MG63 (cell line): ENCODE data around the gene NOTCH4. TPM values are rescaled to one million over a fixed set of nuclear protein-coding genes. Genes with fewer than 3 reads are reported as not detected.
A peak's percentile ranks its signal among the peaks of the same experiment; 100 is the strongest.

Experiments used
- DNase-seq: peaks from one replicate; pipeline ENCODE4 v3.0.0-alpha.2; 2020
- H3K27me3 ChIP-seq: fragments of 250-450 bp; sonication (Bioruptor Pico); 2 replicates; pipeline ENCODE4 v1.5.1; 2020; ENCODE audit warnings: mild to moderate bottlenecking, moderate library complexity
- H3K36me3 ChIP-seq: fragments of 250-450 bp; sonication (Bioruptor Pico); 2 replicates; pipeline ENCODE4 v1.5.1; 2020; ENCODE audit warnings: mild to moderate bottlenecking, moderate library complexity
- H3K4me3 ChIP-seq: fragments of 250-450 bp; sonication (Bioruptor Pico); 2 replicates; pipeline ENCODE4 v1.5.1; 2020; ENCODE audit warnings: mild to moderate bottlenecking, moderate library complexity
- H3K9me3 ChIP-seq: fragments of 250-450 bp; sonication (Bioruptor Pico); 2 replicates; pipeline ENCODE4 v1.5.1; 2020; ENCODE audit warnings: mild to moderate bottlenecking, moderate library complexity
- total RNA-seq: library from RNA; depleted of rRNA; stranded (reverse); fragments of >200 nt; shearing (Covaris generic); gene quantifications from 2 replicates; pipeline ENCODE4 v1.2.3, GENCODE V29; 2014; ENCODE audit warnings: low replicate concordance

NOTCH4 gene
- total RNA-seq, 1 experiment from 2014 or later, result not detected

DNA sequence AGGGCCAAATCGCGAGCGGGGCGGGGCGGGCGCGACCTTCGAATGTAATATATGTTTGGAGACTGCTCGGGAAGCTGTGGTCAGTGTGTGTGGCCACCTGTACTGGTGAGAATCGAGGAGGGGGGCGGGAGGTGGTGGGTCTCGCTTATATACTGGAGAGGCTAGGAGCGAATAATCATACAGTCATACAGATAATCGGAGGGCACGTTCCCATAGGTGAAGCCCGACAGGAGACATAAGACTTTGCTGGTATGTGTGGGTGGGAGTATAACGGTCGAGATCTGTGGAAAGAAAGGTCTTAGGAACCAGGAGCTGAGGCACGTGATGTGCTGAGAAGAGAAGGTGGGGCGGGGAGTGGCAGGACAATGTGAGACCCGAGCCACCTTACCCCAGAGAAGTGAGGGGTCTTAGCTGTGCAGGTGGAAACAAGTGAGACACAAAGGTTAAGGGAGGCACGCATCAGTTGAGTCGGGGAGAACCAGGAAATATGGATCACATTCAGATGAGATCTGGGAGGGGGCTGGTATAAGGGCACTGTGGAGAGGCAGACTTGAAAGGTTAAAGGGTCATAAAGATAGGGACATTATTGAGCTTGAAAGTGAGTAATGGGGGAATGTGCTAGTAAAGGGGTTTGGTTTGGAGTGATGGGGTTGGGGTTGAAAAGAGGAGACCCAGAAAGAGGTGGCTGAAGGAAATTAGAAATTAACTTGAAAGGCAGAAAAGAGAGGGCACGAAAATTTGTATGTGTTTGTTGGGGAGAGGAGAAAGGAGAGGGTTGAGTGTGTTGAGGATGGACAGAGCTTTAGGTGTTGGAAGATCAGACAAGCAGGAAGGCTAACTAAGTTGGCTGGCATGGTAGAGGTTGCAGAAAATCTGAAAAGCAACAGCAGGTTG is 45.1 kb downstream of the NOTCH4 start:
- no peaks in the 10 kb centered on the region for H3K36me3 ChIP-seq
- no peaks in the 10 kb centered on the region for H3K27me3 ChIP-seq
- no peak for DNase-seq
- H3K4me3 ChIP-seq, result peak overlapping the region; percentile 66
- no peaks in the 10 kb centered on the region for H3K9me3 ChIP-seq

DNA sequence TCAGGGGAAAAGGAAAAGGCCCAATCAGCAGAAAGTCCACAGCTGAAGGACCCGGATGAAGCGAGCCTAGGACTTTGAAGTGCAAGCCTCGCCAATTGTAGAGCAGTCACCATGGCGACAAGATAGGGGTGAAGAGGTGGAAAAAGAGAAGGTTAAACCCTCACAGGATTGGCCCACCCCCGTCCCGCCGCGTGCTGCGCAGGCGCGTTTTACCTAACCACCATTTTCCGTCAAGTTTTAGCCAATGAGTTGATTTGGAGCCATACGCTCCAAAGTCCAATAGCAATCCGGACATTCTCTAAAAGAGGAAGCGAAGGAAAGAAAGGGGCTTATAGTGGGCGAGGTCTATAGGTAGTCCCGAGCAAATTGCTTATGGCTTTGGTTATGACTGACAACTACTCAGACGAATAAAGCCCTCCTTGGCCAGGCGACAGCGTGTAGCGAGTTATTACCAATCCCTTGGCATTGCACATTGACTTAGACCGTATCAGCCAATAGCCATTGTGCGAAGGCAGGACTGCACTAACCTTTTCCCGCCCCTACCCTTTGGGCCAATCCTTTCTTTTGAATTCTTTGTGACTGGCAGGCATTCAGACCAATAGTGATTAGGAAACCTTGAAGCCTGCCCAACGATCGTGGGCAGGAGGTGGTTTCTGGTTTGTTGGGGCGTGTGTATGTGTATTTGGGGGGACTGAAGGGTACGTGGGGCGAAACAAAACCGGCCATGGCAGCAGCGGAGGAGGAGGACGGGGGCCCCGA is 45.9 kb downstream of the NOTCH4 start, which contains the start of gene RNF5:
Gene RNF5, plus strand, starts transcription at position 618 of the 759 bp plus-strand sequence. Its CDS starts 107 bp downstream, at position 725.
- Histone ChIP-seq H3K4me3 (peak within 1 kb of the TSS; percentile 66), H3K27me3 (no peaks in the 10 kb centered on the region), H3K36me3 (no peaks in the 10 kb centered on the region), H3K9me3 (no peaks in the 10 kb centered on the region)
- DNase-seq, result peak; percentile 95

DNA sequence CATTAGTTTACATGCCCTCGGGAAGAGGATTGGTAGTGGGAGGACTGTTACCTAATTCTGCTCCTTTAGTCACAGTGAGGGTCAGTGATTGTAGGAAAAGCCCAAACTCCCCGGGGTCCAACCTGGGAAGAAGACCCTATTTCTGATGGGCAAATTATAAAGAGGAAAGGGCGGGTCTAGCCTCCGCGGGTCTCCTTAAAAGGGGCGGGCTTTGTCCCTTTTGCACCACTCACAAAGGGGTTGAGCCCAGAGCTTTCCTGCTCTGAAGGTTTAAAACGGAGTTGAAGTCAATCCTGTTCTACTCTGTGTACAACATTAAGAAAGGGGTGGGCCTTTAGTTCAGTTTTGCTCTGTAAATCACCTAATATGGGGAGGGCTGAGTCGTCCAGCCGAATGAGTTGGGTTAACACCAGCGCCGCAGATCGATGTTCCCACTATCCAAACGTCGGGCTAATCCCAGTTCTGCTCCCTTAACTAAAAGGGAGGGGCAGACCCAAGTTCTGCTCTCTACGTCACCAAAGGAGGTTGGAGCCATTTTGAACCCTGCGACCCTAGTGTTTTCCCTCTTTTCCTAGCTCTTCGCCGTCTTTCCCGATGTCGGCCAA is 46.6 kb downstream of the NOTCH4 start:
- no peaks in the 10 kb centered on the region for H3K27me3 ChIP-seq
- no peak for DNase-seq
- no peaks in the 10 kb centered on the region for H3K36me3 ChIP-seq
- H3K9me3 ChIP-seq, result no peaks in the 10 kb centered on the region
- peak overlapping the region; percentile 66 for H3K4me3 ChIP-seq

DNA sequence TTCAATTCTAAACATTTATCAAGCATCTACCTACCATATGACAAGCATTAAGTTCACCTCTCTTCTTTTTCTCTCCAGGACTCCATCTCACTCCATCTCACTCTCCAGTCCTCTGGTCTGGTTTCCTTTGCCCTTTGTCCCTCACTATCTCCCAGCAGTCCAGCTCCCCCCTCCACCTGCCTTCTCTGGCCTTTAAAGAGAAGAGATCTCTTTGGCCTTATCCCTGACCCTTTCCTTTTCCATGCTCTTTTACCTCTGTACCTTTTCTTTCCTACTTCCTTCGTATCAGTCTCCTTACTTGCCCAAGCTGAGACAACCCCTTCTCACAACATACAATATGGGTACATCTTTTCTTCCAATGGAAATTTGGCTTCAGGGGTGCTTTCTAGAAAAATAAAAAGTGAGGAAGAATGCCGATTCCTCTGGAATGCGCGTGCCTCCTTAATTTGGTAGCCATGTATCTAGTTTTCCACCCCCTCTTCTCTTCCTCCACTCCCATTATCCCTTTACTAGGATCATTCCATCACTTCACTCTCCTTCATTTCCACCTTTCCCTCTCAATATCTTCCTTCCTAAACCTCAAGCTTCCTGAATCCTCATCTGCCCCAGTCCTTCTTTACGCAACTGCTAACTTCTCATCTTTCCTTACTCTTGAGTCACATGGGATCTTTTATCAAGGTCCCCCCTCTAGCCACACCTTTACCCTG is 47.2 kb downstream of the NOTCH4 start:
- no peaks in the 10 kb centered on the region for H3K36me3 ChIP-seq
- DNase-seq, result no peak
- H3K27me3 ChIP-seq, result no peaks in the 10 kb centered on the region
- H3K4me3 ChIP-seq, result peak overlapping the region; percentile 66
- no peaks in the 10 kb centered on the region for H3K9me3 ChIP-seq

DNA sequence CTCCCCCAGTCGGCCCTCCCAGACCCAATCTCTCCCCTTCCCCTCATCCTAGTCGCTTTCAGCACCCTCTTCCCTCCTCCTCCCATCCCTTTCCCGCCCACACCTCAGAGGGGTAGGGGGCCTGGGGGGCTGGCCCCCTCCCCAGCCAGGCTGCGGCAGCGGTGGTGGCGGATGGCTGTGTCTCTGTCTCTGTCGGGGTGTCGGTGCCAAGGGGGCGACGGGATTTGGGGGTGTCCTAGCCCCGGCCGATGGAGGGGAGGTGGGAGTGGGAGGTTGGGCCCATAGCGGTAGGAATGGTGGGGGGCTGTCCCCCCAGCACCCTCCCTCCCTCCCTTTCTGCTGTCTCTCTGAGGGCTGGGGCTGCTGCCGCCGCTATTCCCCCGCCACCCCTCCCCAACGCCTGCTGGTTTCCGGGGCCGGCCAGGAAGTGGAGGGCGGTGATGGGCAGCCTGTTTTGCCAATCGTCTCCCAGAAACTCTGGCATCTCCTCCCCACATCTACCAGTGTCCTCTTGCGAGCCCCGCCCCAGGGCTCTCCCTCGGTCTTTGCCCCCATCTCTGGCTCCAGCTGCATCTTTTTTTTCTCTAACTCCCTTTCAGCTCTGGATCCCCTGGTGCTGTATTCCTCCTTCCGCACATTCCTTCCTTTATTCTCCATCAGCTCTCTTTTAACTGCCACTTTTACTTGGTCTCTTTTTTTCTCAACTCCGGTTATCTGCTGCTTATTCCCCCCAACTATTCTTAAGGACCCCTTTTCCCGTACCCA is 48.0 kb downstream of the NOTCH4 start, which contains the start of gene AGPAT1:
Gene AGPAT1, minus strand, starts transcription at position 374 of the 765 bp plus-strand sequence. CDS start 4,588 bp downstream, outside the sequence.
- peak within 1 kb of the TSS; percentile 66 for H3K4me3 ChIP-seq
- no peaks in the 10 kb centered on the region for H3K27me3 ChIP-seq
- H3K36me3 ChIP-seq, result no peaks in the 10 kb centered on the region
- DNase-seq, result peak; percentile 95
- no peaks in the 10 kb centered on the region for H3K9me3 ChIP-seq

DNA sequence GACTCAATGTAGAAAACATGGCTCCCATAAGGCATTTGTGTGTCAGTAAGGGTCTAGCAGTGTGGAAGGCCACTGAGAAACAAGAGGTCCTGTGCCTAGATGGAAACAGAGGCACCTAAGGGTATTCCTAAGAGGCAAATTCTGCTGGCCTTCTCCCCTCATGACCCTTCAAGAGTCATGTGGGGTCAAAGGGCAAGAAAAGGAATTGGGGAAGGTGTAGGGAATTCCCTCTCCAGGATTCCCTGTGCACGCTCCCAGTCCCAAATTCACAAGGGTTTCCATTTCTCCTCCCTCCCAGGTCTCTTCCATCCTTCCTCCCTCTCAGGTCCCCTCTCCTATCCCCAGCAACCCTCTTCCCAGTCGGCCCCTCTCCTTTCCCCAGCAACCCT is 48.6 kb downstream of the NOTCH4 start:
- Histone ChIP-seq H3K36me3 (no peaks in the 10 kb centered on the region), H3K9me3 (no peaks in the 10 kb centered on the region), H3K27me3 (no peaks in the 10 kb centered on the region), H3K4me3 (peak overlapping the region; percentile 66)
- no peak for DNase-seq

DNA sequence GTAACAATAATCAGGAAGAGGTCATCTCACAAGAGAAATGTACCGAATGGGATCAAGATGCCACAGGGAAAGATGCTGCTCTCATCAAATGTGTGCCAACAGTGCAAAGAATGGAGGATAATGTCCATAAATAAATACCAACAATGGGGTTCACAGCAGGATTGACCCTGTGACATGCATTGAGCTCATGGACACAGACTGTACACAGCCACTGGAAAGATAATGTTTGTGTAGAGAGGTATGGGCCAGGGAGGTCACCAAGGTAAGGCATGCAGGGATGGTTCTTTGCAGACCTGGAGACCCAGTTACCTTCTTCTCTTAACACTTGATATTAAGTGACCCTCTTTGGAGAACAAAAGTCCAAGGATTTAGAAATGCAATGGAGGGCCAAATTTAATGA is 49.5 kb downstream of the NOTCH4 start:
- Histone ChIP-seq H3K4me3 (no peak overlapping the region), H3K36me3 (no peaks in the 10 kb centered on the region)

DNA sequence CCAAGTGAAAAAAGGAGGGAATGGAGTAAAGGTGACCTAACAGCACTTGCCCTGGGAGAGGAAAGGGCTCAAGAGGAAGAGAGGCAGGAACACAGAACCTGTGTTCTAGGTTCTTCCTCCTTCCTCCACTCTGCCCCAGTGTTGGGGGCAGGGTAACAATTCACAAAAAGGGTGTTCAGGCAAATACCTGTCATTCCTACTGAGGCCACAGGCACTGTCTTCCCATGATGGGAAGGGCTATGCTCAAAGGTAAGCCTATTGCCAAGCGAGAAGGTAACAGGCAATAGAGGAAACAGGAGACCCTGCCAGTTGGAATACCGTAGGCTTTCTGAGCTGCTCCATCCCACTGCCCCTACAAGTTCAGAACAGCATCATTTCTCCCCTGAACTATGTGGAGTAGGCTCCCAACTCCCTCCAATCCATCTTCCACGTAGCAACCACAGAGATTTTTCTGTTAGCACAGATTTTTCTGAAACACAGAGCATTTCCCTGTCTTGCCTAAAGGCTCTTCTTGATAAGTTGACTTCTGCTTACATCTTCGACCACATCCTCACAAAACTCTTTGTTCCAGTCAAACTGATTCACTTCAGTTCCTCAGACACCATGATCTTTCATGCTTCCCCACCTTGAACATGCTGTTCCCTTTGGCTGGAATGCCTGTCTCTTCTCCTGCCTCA is 50.7 kb downstream of the NOTCH4 start:
- Histone ChIP-seq H3K36me3 (no peaks in the 10 kb centered on the region), H3K9me3 (no peaks in the 10 kb centered on the region), H3K4me3 (no peak overlapping the region), H3K27me3 (no peaks in the 10 kb centered on the region)
- no peak for DNase-seq

More for the DNA sequence above, 49.5 kb downstream of the NOTCH4 start:
- DNase-seq, result no peak
- H3K27me3 ChIP-seq, result no peaks in the 10 kb centered on the region
- H3K9me3 ChIP-seq, result no peaks in the 10 kb centered on the region

DNA sequence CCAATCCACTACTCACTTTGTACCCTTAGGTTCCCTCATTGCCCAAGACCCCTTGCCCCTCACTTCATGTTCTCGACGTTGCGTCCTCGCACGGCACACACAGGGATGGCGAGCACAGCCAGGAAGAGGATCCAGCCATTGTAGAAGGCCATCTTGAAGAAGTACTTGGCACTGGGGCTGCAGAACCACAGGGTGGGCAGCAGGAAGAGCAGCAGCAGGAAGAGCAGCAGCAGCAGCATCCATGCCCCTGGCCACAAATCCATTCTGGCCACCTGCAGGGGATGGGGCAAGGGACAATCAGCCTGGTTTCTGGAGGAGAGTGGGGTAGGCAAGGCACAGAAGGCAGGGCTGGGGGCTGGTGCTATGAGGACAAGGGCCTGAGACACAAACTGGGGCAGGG is 52.6 kb downstream of the NOTCH4 start:
- H3K4me3 ChIP-seq, result no peak overlapping the region
- DNase-seq, result no peak
- no peaks in the 10 kb centered on the region for H3K9me3 ChIP-seq
- H3K36me3 ChIP-seq, result no peaks in the 10 kb centered on the region
- H3K27me3 ChIP-seq, result no peaks in the 10 kb centered on the region

DNA sequence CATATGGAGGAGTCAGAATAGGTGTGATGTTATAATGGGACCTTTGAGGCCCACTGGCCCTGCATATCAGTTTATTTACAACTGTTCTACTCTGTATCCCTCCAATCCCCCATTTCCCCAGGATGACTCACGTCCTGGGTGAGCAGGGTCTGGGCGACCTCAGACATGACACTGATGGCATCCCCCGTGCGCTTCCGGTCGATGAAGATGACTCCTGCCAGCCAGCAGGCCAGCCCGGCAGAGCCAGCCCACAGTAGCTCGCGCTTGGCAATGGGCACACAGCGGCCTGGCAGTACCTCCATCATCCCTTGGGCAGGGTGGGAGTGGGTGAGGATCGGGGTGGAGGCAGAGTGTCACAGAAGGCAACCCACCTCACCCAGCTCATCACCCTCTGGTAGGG is 53.6 kb downstream of the NOTCH4 start:
- Histone ChIP-seq H3K4me3 (no peak overlapping the region), H3K27me3 (no peaks in the 10 kb centered on the region), H3K36me3 (no peaks in the 10 kb centered on the region), H3K9me3 (no peaks in the 10 kb centered on the region)
- no peak for DNase-seq

DNA sequence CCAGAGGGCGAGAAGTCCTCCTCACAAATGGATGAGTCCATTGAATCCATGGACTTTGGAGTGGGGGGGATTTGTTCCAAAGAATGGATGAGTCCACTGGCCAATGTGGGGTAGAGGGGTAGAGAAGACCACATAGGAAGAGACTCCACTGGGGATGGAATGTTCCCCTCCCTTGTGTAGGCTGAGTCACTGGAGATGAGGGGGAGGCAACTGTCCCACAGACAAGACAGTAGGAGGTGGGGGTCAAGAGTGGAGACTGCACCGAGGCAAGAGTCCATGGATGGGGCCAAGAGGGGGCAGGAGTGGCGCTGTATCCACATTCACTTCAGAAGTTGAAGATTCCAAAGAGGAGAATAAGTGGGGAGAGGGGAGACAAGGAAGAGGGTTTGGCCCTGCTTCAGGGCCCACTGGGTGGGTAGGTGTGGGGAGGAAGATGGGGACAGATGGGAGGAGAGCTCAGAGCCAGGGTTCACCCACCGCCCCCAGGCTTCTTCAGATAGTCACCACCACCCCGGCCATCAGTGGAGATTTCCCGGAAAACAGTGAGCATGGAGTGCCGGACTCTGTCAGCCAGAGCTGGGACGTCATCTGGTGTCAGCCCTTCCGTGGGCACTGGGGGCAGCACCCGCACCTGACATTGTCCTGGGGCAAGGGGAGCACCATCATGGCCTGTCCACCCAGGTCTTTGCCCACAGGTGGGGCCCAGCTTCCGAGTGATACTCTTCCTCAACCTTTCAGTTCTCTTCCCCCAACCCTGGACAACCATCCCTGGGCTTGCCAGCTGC is 54.9 kb downstream of the NOTCH4 start:
- H3K4me3 ChIP-seq, result no peak overlapping the region
- H3K9me3 ChIP-seq, result no peaks in the 10 kb centered on the region
- DNase-seq, result no peak
- H3K36me3 ChIP-seq, result no peaks in the 10 kb centered on the region
- H3K27me3 ChIP-seq, result no peaks in the 10 kb centered on the region

DNA sequence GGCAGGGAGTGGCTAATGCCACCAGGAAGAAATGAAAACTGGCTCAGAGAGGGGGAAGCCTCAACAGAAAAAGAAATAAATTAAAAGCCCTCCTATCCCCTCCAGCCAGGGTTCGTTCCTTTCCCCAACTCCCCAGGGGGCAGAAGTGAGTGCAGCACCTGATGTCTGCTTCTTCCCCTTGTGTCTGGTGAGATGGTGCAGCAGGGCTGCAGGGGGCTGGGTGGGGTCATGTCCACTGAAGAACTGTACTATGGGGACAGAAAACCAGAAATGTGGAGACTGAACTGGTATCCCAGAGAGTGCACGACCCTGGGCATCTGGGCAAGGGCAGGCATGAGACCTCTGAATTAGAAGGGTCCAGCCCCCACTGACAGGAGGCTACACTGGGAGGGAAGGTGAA is 55.5 kb downstream of the NOTCH4 start:
- no peak for DNase-seq
- Histone ChIP-seq H3K9me3 (no peaks in the 10 kb centered on the region), H3K27me3 (no peaks in the 10 kb centered on the region), H3K36me3 (no peaks in the 10 kb centered on the region), H3K4me3 (no peak overlapping the region)

DNA sequence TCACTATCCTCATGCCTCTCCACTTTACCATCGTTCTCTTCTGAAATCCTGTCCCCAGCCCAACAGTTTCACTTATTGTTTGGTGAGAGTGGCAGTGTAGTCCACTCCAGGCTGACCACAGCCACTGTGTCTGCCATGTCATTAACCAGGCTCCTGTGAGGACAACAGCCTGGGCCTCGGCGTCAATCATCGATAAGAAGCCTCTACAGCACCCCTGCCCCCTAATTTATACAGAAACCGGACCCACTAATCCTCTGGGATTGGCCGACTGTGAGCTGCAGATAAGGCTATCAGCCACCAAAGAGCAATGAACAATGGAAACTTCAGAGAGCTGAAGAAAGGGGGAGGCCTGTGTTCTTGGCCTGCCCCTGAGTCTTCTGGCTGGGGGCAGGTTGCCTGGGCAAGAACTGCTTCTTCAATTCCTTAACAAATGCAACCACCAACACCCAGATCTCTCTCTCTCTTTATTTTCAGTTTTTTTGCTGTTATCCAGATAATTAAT is 56.1 kb downstream of the NOTCH4 start:
- Histone ChIP-seq H3K9me3 (no peaks in the 10 kb centered on the region), H3K36me3 (no peaks in the 10 kb centered on the region), H3K27me3 (no peaks in the 10 kb centered on the region), H3K4me3 (no peak overlapping the region)
- DNase-seq, result no peak

DNA sequence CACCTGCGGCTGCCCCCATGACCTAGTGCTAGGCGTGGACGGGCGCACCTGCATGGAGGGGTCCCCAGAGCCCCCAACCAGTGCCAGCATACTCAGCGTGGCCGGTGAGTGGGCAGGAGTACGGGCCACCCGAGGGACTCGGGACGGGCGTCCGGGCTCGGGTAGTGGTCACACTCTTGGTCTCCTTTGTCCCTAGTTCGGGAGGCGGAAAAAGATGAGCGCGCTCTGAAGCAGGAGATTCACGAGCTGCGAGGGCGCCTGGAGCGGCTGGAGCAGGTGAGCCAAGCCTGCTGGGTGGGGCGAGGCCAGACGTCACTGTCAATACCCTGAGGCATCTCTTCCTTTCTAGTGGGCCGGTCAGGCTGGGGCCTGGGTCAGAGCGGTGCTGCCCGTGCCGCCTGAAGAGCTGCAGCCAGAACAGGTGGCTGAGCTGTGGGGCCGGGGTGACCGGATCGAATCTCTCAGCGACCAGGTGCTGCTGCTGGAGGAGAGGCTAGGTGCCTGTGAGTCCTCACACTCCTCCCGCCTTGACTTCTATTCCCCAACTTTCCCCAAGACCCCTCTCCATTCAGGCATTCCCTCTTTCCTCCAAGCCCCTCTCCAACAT is 56.6 kb downstream of the NOTCH4 start:
- Histone ChIP-seq H3K27me3 (no peaks in the 10 kb centered on the region), H3K36me3 (no peaks in the 10 kb centered on the region), H3K4me3 (no peak overlapping the region), H3K9me3 (no peaks in the 10 kb centered on the region)
- DNase-seq, result no peak
